Gastrocnemius medialis (tissue), 4 donors: ENCODE data around the gene ESR1.

Source experiments
- POLR2A ChIP-seq, 2 donors: fragments of 450-650 bp; IDR thresholded peaks; one replicate each; pipeline ENCODE4 v1.6.1; 2017; ENCODE audit warnings: antibody characterized with exemption in 2 of 2, mild to moderate bottlenecking in 2 of 2, moderate library complexity in 2 of 2
- TF ChIP-seq, protein P1 (sequence below), 5 experiments: fragments of 450-650 bp in 3 of 5; fragments of 200-600 bp in 2 of 5; sonication (generic) in 2 of 5; IDR thresholded peaks in 4 of 5; conservative IDR thresholded peaks in 1 of 5; 1 replicate in 4 of 5; 2 replicates in 1 of 5; pipeline ENCODE4 v1.5.1; 2016 to 2019; ENCODE audit warnings: antibody characterized with exemption in 5 of 5, mild to moderate bottlenecking in 3 of 5, moderate library complexity in 3 of 5

- TF ChIP-seq, protein P1, sequence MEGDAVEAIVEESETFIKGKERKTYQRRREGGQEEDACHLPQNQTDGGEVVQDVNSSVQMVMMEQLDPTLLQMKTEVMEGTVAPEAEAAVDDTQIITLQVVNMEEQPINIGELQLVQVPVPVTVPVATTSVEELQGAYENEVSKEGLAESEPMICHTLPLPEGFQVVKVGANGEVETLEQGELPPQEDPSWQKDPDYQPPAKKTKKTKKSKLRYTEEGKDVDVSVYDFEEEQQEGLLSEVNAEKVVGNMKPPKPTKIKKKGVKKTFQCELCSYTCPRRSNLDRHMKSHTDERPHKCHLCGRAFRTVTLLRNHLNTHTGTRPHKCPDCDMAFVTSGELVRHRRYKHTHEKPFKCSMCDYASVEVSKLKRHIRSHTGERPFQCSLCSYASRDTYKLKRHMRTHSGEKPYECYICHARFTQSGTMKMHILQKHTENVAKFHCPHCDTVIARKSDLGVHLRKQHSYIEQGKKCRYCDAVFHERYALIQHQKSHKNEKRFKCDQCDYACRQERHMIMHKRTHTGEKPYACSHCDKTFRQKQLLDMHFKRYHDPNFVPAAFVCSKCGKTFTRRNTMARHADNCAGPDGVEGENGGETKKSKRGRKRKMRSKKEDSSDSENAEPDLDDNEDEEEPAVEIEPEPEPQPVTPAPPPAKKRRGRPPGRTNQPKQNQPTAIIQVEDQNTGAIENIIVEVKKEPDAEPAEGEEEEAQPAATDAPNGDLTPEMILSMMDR (IDR thresholded peaks at IDR 0.05 in 4 of 5, conservative IDR thresholded peaks at IDR 0.05 in 1 of 5): no peak
- TF ChIP-seq POLR2A (IDR thresholded peaks at IDR 0.05): no peak
Observed at GRCh38 chr6:151948002-151948743, 140.7 kb downstream of the ESR1 start.
